Retinal pigment epithelial cell (primary cell): ENCODE measurements around the gene LIPC.

Experiments used
- DNase-seq: peaks from one replicate; pipeline ENCODE4 v3.0.0-alpha.2; 2010; ENCODE audit warnings: low read depth
- H3K4me3 ChIP-seq: 2 replicates; pipeline ENCODE4 v1.5.1; 2011; ENCODE audit warnings: mild to moderate bottlenecking, low read length, control low read depth, moderate library complexity
- CTCF ChIP-seq: conservative IDR thresholded peaks from 2 replicates; pipeline ENCODE4 v1.5.1; 2011; ENCODE audit warnings: low read depth, low read length, control low read depth, inconsistent platforms

The LIPC gene

DNA sequence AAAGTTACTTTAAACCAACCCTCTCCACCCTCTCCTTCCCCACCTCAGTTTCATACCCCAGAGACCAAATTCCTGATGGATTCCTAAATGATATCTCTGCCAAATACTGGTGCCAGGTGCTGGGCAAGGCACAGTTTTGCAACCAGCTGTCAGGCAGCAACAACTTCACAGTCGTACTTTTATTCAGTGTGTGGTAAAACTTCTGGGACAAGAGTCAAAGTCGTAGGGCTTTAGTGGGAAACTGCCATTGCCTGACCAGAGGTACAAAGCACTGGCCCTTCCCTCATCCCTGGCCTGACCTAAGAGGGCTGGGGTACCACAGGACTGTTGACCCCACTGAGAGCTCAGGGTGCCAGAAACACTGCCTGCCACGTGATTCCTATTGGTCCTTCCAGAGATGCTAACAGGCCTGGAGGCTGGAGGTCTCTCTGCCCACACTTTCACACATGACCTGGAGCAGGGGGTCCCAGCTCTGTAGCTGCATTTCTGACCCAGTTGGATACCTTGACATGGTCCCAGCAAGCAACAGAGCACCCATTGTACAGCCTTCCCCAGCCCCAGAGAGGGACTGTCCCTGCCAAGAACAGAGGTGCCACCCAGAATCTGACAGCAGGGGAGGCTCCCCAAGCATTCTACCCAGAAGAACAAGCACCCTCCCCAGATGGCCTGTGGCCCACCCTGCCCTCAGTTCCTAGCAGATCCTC, 59.9 kb downstream of the LIPC start:
- no peak for TF ChIP-seq CTCF
- DNase-seq: no peak

DNA sequence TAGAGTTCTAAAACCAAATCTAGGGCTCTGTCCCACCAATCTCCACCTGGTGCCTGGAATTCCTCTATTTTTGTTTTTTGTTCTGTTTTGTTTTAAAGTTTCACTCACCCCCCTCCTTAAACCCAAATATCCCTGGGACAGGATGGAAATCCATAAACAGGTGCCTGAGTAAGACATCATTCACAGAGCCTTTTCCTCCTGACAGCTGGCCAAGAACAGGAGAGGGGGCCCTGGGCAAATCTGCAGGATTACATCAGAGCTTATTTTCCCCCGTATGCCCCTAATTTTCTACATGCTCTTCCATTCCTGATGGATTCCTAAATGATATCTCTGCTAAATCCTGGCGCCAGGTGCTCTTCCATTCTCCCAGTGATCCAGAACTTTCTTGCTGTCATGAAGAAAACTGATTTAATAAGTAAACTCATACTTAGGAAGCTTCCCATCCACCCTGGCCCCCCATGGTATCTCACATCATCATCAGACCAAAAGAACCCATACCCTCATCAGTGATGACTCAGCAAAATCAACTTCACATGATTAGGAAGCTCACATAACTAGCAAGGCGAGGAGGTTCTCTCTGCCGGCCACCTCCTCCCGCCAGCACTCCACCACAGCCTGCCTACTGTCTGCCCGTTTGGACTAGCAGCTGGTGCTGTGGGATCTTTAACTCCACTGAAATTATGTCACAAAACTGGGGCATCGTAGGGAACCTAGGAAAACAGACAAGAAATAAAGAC, 61.0 kb downstream of the LIPC start:
- H3K4me3 ChIP-seq: no peak overlapping the region
- no peak for TF ChIP-seq CTCF
- no peak for DNase-seq

More for the DNA sequence above, 59.9 kb downstream of the LIPC start:
- no peak overlapping the region for H3K4me3 ChIP-seq

DNA sequence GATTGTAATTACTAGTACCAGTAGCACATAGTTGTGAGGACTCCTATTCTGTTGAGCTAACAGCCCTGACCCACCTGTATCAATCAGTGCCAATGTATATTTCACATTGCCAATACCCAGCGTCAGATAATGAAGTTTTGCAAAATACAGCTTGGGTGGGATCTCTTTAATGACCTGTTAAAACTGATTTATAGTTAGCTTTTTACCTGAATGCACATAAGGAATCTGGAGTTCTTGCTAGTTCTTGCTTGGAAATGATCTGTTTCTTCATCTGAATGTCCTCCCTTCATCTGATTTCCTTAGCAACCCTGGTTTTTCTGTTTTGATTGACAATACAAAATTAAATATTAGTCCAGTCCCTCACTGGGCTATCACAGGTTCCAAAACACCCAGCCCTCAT, 62.8 kb downstream of the LIPC start:
- no peak overlapping the region for H3K4me3 ChIP-seq
- no peak for DNase-seq
- no peak for TF ChIP-seq CTCF

- no peak for TF ChIP-seq CTCF
- no peak overlapping the region for H3K4me3 ChIP-seq
- no peak for DNase-seq
Measured at GRCh38 chr15:58495891-58496408, 64.2 kb downstream of the LIPC start.

DNA sequence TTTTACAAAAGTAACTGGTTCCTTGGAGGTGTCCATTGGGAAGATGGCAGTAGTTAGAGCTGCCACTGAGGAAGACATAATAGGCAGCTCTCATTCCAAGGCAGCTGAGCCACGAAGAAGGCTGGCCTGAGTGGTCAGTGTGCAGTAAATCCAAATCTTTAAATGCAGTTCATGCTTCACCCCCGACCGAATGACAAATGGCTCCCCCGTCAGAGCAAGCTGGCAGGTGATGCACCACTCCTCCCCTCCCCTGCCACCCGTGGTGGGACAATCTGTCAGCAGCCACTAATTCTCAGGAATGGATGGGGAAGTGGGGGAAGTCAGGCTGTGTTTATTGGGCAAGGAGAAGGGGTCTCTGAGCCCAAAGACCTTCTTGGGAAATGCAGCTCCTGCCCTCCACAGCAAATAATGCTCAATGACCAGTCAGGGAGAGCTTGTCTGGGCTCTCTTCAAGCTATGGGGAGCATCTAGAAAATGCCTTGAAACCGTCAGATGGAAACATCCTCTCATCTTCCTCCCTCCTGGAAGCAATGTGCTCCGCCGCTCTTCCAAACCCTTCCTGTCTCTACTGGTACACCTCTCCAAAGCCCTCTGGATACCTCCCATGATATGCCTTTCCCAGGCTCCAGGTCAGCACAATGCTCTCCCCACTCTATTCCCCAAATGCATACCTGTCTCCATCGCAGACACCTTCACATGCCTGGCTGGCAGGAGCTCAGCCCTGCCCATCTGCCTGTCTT, 65.4 kb downstream of the LIPC start:
- no peak for DNase-seq
- TF ChIP-seq CTCF: no peak

GRCh38 chr15:58498821-58499580, 67.2 kb downstream of the LIPC start:
- no peak for DNase-seq
- TF ChIP-seq CTCF: no peak
- H3K4me3 ChIP-seq: no peak overlapping the region

More for the DNA sequence above, 65.4 kb downstream of the LIPC start:
- no peak overlapping the region for H3K4me3 ChIP-seq
